Measurements from ENCODE around the gene ATP6V0A4. TPM values are rescaled to one million over a fixed set of nuclear protein-coding genes. Genes with fewer than 3 reads are reported as not detected.

Gene ATP6V0A4
- total and polyA plus RNA-seq, 7 donors: not detected

DNA sequence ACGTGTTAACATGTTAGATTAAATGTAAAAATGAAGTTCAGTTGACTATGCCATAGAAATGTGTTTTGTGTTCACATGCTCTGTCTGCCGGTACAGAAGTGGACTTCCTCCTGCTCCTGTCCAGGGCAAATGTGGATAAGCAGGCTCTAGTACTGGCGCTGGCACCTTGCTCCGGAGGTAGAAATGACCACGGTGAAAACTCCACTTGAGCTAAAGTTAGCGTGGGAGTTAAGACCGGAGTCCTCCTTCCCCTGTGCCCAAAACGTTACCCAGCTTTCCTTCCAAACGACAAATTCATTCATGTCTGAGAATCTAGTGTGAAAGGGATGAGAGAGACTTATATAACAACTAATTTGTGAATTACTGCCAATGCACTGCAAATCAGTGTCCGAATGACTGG is 35.0 kb upstream of the ATP6V0A4 start:
- 90 to 95% methylated on average over 10 of the region's 10 CpGs for WGBS, 2 donors
- no peak for DNase-seq
- Histone ChIP-seq H3K36me3 (no peaks in the 10 kb centered on the region), H3K27ac (no peak overlapping the region), H3K4me1 (no peaks in the 10 kb centered on the region), H3K9me3 (no peaks in the 10 kb centered on the region), H3K27me3 (no peaks in the 10 kb centered on the region), H3K4me3 (no peak overlapping the region)
- TF ChIP-seq, protein P1, sequence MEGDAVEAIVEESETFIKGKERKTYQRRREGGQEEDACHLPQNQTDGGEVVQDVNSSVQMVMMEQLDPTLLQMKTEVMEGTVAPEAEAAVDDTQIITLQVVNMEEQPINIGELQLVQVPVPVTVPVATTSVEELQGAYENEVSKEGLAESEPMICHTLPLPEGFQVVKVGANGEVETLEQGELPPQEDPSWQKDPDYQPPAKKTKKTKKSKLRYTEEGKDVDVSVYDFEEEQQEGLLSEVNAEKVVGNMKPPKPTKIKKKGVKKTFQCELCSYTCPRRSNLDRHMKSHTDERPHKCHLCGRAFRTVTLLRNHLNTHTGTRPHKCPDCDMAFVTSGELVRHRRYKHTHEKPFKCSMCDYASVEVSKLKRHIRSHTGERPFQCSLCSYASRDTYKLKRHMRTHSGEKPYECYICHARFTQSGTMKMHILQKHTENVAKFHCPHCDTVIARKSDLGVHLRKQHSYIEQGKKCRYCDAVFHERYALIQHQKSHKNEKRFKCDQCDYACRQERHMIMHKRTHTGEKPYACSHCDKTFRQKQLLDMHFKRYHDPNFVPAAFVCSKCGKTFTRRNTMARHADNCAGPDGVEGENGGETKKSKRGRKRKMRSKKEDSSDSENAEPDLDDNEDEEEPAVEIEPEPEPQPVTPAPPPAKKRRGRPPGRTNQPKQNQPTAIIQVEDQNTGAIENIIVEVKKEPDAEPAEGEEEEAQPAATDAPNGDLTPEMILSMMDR (IDR thresholded peaks at IDR 0.05): no peak
- TF ChIP-seq EP300 (IDR thresholded peaks at IDR 0.05) (no peak), POLR2AphosphoS5 (IDR thresholded peaks at IDR 0.05) (no peak), POLR2A (IDR thresholded peaks at IDR 0.05) (no peak)
- intact Hi-C loops (cut with DNase I): no loop called here

- 85 to 95% methylated on average over 11 of the region's 11 CpGs for WGBS, 2 donors
- no peaks in the 10 kb centered on the region for H3K36me3 ChIP-seq
- H3K27me3 ChIP-seq: no peaks in the 10 kb centered on the region
- intact Hi-C loops (cut with DNase I): no loop called here
- H3K4me1 ChIP-seq: no peaks in the 10 kb centered on the region
- no peaks in the 10 kb centered on the region for H3K9me3 ChIP-seq
- no peak overlapping the region for H3K4me3 ChIP-seq
- no peak overlapping the region for H3K27ac ChIP-seq
- TF ChIP-seq POLR2AphosphoS5 (IDR thresholded peaks at IDR 0.05) (no peak), EP300 (IDR thresholded peaks at IDR 0.05) (no peak), POLR2A (IDR thresholded peaks at IDR 0.05) (no peak)
- TF ChIP-seq, protein P1 (IDR thresholded peaks at IDR 0.05): no peak
- no peak for DNase-seq
Observed at GRCh38 chr7:138829335-138829734, 31.3 kb upstream of the ATP6V0A4 start.

GRCh38 chr7:138828302-138828701 is 30.3 kb upstream of the ATP6V0A4 start:
- intact Hi-C loops (cut with DNase I): no loop called here
- H3K9me3 ChIP-seq: no peaks in the 10 kb centered on the region

GRCh38 chr7:138825049-138825721 is 27.2 kb upstream of the ATP6V0A4 start:
- H3K9me3 ChIP-seq: no peaks in the 10 kb centered on the region
- no peaks in the 10 kb centered on the region for H3K27me3 ChIP-seq
- no peak for DNase-seq
- no peak overlapping the region for H3K4me3 ChIP-seq
- no peak for TF ChIP-seq POLR2A (IDR thresholded peaks at IDR 0.05)
- TF ChIP-seq, protein P1 (IDR thresholded peaks at IDR 0.05): no peak
- TF ChIP-seq POLR2AphosphoS5 (IDR thresholded peaks at IDR 0.05): no peak
- TF ChIP-seq EP300 (IDR thresholded peaks at IDR 0.05): no peak
- H3K36me3 ChIP-seq: no peaks in the 10 kb centered on the region
- no peak overlapping the region for H3K27ac ChIP-seq
- intact Hi-C loops (cut with DNase I): no loop called here
- H3K4me1 ChIP-seq: no peaks in the 10 kb centered on the region
- WGBS, 2 donors: 85 to 89% methylated on average over 11 of the region's 11 CpGs

More at GRCh38 chr7:138828302-138828701, 30.3 kb upstream of the ATP6V0A4 start:
- no peak for TF ChIP-seq EP300 (IDR thresholded peaks at IDR 0.05)
- H3K27me3 ChIP-seq: no peaks in the 10 kb centered on the region
- H3K36me3 ChIP-seq: no peaks in the 10 kb centered on the region
- H3K27ac ChIP-seq: no peak overlapping the region
- 48 to 82% methylated on average over 2 of the region's 2 CpGs for WGBS, 2 donors
- no peak overlapping the region for H3K4me3 ChIP-seq
- DNase-seq: no peak
- no peaks in the 10 kb centered on the region for H3K4me1 ChIP-seq

DNA sequence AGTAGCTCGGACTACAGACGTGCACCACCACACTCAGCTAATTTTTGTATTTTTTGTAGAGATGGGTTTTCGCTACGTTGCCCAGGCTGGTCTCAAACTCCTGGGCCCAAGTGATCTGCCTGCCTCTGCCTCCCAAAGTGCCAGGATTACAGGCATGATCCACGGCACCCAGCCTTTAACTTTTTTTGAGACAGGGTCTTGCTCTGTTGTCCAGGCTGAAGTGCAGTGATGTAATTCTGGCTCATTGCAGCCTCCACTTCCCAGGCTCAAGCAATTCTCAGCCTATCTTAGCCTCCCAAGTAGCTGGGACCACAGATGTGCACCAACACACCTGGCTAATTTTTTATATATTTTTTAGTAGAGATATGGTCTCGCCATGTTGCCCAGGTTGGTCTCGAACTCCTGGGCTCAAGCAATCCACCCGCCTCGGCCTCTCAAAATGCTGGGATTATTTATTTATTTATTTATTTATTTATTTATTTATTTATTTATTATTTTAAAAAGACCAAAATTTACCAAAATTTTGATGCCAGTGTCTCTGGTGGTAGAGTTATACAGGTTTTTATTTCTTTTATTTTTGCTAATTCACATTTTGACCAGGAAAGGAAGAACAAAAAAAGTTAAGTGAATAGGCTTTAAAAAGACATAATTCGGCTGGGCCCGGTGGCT is 25.0 kb upstream of the ATP6V0A4 start:
- intact Hi-C loops (cut with DNase I): no loop called here
- WGBS, 2 donors: 91 to 95% methylated on average over 11 of the region's 11 CpGs
- H3K36me3 ChIP-seq: no peaks in the 10 kb centered on the region

More for the DNA sequence above, 25.0 kb upstream of the ATP6V0A4 start:
- Histone ChIP-seq H3K27ac (no peak overlapping the region), H3K4me3 (no peak overlapping the region), H3K9me3 (peaks cover 0 to 2% (median 0%) of the 10 kb centered on the region in 4 donors), H3K4me1 (no peaks in the 10 kb centered on the region), H3K27me3 (no peaks in the 10 kb centered on the region)
- no peak for TF ChIP-seq POLR2AphosphoS5 (IDR thresholded peaks at IDR 0.05)
- TF ChIP-seq EP300 (IDR thresholded peaks at IDR 0.05): no peak
- TF ChIP-seq, protein P1 (IDR thresholded peaks at IDR 0.05): no peak
- no peak for TF ChIP-seq POLR2A (IDR thresholded peaks at IDR 0.05)
- DNase-seq: no peak
